Measurements from ENCODE around the gene UBE2G1. TPM values are rescaled to one million over a fixed set of nuclear protein-coding genes. Genes with fewer than 3 reads are reported as not detected.

The UBE2G1 gene
- polyA plus RNA-seq, 1 donor (not counting 4 experiments of a cell fraction or from before 2014, with no cell fraction given), result 86.2 TPM

DNA sequence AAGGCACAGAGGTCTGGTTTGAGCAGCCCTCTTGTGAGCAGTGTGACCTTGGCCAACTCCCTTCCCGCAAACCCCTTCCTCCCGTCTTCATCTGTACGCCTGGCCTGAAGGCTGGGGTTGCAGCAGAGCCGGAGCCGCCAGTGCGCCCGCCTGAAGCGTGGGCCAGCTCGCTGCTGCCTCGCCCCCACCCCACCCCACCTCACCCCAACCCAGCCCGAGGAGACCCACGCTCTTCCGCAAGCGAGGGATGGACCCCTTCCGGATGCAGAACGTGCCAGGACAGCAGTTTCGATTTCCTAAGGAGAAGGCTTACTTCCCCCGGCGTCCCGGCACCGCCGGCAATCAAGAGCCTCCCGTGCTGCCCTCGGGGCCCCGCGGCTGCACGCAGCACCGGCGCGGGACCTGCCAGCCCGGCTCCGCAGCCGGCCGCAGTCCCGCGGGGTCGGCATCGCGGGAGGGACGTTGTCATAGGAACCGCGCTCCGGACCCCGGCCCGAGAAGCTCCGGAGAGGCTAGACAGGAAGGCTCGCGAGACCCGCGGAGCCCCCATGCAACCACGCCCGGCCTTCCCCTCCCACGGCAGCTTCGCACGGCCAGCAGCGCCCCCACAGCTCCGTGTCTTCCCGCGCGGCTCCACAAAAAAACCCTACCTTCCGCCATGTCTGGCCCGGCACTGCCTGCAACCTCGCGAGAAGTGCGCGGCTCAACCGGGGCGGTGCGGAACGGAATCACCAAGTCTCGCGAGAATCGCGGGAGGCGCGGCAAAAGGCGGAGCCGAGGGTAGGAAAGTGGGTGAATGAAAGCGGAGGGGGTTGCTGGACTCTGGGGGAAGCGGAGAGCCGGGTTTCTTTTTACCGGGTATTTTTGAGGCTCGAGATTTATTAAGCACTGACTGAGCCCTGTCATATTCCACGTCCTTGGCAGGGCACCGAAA is 102.9 kb downstream of the UBE2G1 start, which contains the start of gene ANKFY1:
Gene ANKFY1 (minus strand): TSS at position 698 of the 934 bp plus-strand sequence. CDS start 38 bp downstream, at position 660.
- Histone ChIP-seq H3K36me3 (ENCODE audit: control insufficient read depth in 2 of 2, extremely low read depth in 1 of 2, insufficient read depth in 2 of 2, low read length in 2 of 2) (peaks cover 3 to 19% of the 10 kb centered on the region in 2 experiments), H3K9ac (ENCODE audit: control insufficient read depth, extremely low read depth, insufficient read depth, low read length) (peak within 1 kb of the TSS; percentile 94), H3K9me1 (ENCODE audit: control insufficient read depth, extremely low read depth, insufficient read depth, low read length) (no peaks in the 10 kb centered on the region), H2AFZ (ENCODE audit: control insufficient read depth, low read length) (peak within 1 kb of the TSS; percentile 87), H3K4me2 (ENCODE audit: control insufficient read depth, extremely low read depth, insufficient read depth, low read depth, low read length) (peak within 1 kb of the TSS; percentile 99), H4K20me1 (ENCODE audit: control insufficient read depth, extremely low read depth, insufficient read depth, low read length) (no peaks in the 10 kb centered on the region), H3K27me3 (ENCODE audit: control insufficient read depth, extremely low read depth, insufficient read depth, low read length) (no peaks in the 10 kb centered on the region), H3K9me3 (ENCODE audit: control insufficient read depth, low read depth, low read length) (peaks cover 7% of the 10 kb centered on the region), H3K4me3 (ENCODE audit: control insufficient read depth in 2 of 3, extremely low read depth in 1 of 3, insufficient read depth in 2 of 3, low read depth in 1 of 3, low read length in 3 of 3) (peak within 1 kb of the TSS; percentile 55 to 95 (median 90)), H3K4me1 (ENCODE audit: control insufficient read depth, extremely low read depth, insufficient read depth, low read length) (peaks cover 17% of the 10 kb centered on the region), H3K27ac (ENCODE audit: control insufficient read depth, insufficient read depth, low read length) (peak within 1 kb of the TSS; percentile 78), H3K79me2 (ENCODE audit: control insufficient read depth, insufficient read depth, low read length) (peaks cover 55% of the 10 kb centered on the region)
- dilution Hi-C loops (cut with MboI; ENCODE audit: extremely low pct_ligation_motif_present, low sequenced_read_pairs), result no loop called here
- DNase-seq (ENCODE audit: low read depth, low spot score) (peak; percentile 61), FAIRE-seq (no peak)
- TF ChIP-seq EZH2 (IDR thresholded peaks at IDR 0.05; ENCODE audit: low read length), result no peak
- TF ChIP-seq, protein P1, sequence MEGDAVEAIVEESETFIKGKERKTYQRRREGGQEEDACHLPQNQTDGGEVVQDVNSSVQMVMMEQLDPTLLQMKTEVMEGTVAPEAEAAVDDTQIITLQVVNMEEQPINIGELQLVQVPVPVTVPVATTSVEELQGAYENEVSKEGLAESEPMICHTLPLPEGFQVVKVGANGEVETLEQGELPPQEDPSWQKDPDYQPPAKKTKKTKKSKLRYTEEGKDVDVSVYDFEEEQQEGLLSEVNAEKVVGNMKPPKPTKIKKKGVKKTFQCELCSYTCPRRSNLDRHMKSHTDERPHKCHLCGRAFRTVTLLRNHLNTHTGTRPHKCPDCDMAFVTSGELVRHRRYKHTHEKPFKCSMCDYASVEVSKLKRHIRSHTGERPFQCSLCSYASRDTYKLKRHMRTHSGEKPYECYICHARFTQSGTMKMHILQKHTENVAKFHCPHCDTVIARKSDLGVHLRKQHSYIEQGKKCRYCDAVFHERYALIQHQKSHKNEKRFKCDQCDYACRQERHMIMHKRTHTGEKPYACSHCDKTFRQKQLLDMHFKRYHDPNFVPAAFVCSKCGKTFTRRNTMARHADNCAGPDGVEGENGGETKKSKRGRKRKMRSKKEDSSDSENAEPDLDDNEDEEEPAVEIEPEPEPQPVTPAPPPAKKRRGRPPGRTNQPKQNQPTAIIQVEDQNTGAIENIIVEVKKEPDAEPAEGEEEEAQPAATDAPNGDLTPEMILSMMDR (optimal IDR thresholded peaks at IDR 0.05 in 1 of 3, IDR thresholded peaks at IDR 0.05 in 1 of 3, conservative IDR thresholded peaks at IDR 0.05 in 1 of 3; ENCODE audit: extremely low read depth in 1 of 3, insufficient read depth in 2 of 3, low read length in 3 of 3), result peak in 2 of 3 experiments; percentile 4 to 38

DNA sequence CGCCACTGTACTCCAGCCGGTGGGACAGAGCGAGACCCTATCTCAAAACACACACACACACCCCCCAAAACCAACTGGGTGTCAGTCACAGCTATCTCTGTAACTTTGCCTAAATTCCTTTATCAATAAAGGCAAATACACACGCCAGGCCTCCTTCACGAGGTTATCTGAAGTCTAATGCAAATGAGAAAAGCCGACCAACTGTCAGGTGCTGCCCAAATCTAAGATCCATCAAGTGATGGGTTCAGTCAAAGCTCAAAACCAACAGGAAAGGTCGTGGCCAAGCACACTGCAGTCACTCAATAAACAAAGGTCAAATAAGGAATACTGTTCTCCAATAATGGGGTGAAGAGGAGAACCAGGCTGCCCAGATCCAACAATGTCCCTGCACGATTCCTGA is 103.8 kb downstream of the UBE2G1 start:
- Histone ChIP-seq H3K4me2 (ENCODE audit: control insufficient read depth, extremely low read depth, insufficient read depth, low read depth, low read length) (peak overlapping the region; percentile 99), H3K27ac (ENCODE audit: control insufficient read depth, insufficient read depth, low read length) (peak overlapping the region; percentile 78), H4K20me1 (ENCODE audit: control insufficient read depth, extremely low read depth, insufficient read depth, low read length) (no peaks in the 10 kb centered on the region), H3K79me2 (ENCODE audit: control insufficient read depth, insufficient read depth, low read length) (peaks cover 63% of the 10 kb centered on the region), H3K36me3 (ENCODE audit: control insufficient read depth in 2 of 2, extremely low read depth in 1 of 2, insufficient read depth in 2 of 2, low read length in 2 of 2) (peaks cover 3 to 11% of the 10 kb centered on the region in 2 experiments), H3K4me1 (ENCODE audit: control insufficient read depth, extremely low read depth, insufficient read depth, low read length) (peaks cover 17% of the 10 kb centered on the region), H3K9ac (ENCODE audit: control insufficient read depth, extremely low read depth, insufficient read depth, low read length) (peak overlapping the region; percentile 94), H3K9me1 (ENCODE audit: control insufficient read depth, extremely low read depth, insufficient read depth, low read length) (no peaks in the 10 kb centered on the region), H2AFZ (ENCODE audit: control insufficient read depth, low read length) (no peak overlapping the region), H3K27me3 (ENCODE audit: control insufficient read depth, extremely low read depth, insufficient read depth, low read length) (no peaks in the 10 kb centered on the region), H3K9me3 (ENCODE audit: control insufficient read depth, low read depth, low read length) (peaks cover 7% of the 10 kb centered on the region), H3K4me3 (ENCODE audit: control insufficient read depth in 2 of 3, extremely low read depth in 1 of 3, insufficient read depth in 2 of 3, low read depth in 1 of 3, low read length in 3 of 3) (peak overlapping the region; percentile 55 to 95 (median 90))
- no peak for TF ChIP-seq EZH2 (IDR thresholded peaks at IDR 0.05; ENCODE audit: low read length)
- TF ChIP-seq, protein P1 (optimal IDR thresholded peaks at IDR 0.05 in 1 of 3, IDR thresholded peaks at IDR 0.05 in 1 of 3, conservative IDR thresholded peaks at IDR 0.05 in 1 of 3; ENCODE audit: extremely low read depth in 1 of 3, insufficient read depth in 2 of 3, low read length in 3 of 3), result no peak
- DNase-seq (ENCODE audit: low read depth, low spot score) (no peak), FAIRE-seq (no peak)
- dilution Hi-C loops (cut with MboI; ENCODE audit: extremely low pct_ligation_motif_present, low sequenced_read_pairs), result no loop called here
